H9 (cell line): ENCODE data around the gene TGFA. TPM values are rescaled to one million over a fixed set of nuclear protein-coding genes. Genes with fewer than 3 reads are reported as not detected.

Experiments
- DNase-seq: peaks from one replicate; pipeline ENCODE4 v3.0.0-alpha.2; 2017
- H2AFZ ChIP-seq: one replicate; pipeline ENCODE4 v1.6.1; 2013; ENCODE audit warnings: mild to moderate bottlenecking, low read length, control low read depth, moderate library complexity
- H2AK5ac ChIP-seq: 2 replicates; pipeline ENCODE4 v1.6.1; 2013; ENCODE audit warnings: low read length, control low read depth, mixed read lengths; ENCODE audit not compliant: insufficient read length
- H2BK120ac ChIP-seq: one replicate; pipeline ENCODE4 v1.6.1; 2013; ENCODE audit warnings: low read depth, mild to moderate bottlenecking, low read length, control low read depth, inconsistent platforms; ENCODE audit not compliant: poor library complexity, severe bottlenecking
- H2BK12ac ChIP-seq: 2 replicates; pipeline ENCODE4 v1.6.1; 2013; ENCODE audit warnings: low read length, control low read depth, mixed read lengths, low read depth; ENCODE audit not compliant: insufficient read length
- H2BK15ac ChIP-seq: 2 replicates; pipeline ENCODE4 v1.6.1; 2013; ENCODE audit warnings: low read depth, low read length, control low read depth
- H2BK20ac ChIP-seq: one replicate; pipeline ENCODE4 v1.6.1; 2013; ENCODE audit warnings: low read depth, mild to moderate bottlenecking, low read length, control low read depth, inconsistent platforms; ENCODE audit not compliant: poor library complexity, severe bottlenecking
- H2BK5ac ChIP-seq: 2 replicates; pipeline ENCODE4 v1.6.1; 2013; ENCODE audit warnings: low read length, control low read depth, mixed read lengths; ENCODE audit not compliant: insufficient read length
- H3K14ac ChIP-seq: 2 replicates; pipeline ENCODE4 v1.6.1; 2013; ENCODE audit warnings: low read length, control low read depth; ENCODE audit not compliant: insufficient read depth
- H3K18ac ChIP-seq: 2 replicates; pipeline ENCODE4 v1.6.1; 2013; ENCODE audit warnings: low read depth, mild to moderate bottlenecking, mixed read lengths, low read length, control low read depth; ENCODE audit not compliant: insufficient read length
- H3K23ac ChIP-seq: 2 replicates; pipeline ENCODE4 v1.6.1; 2013; ENCODE audit warnings: low read length, control low read depth, mixed read lengths, low read depth; ENCODE audit not compliant: insufficient read length
- H3K23me2 ChIP-seq: 2 replicates; pipeline ENCODE4 v1.6.1; 2013; ENCODE audit warnings: low read depth, mild to moderate bottlenecking, mixed read lengths, low read length, control low read depth; ENCODE audit not compliant: insufficient read length, poor library complexity, severe bottlenecking
- H3K27ac ChIP-seq: 2 replicates; pipeline ENCODE4 v1.5.1; 2013; ENCODE audit warnings: low read length, control low read depth, mixed read lengths, low read depth; ENCODE audit not compliant: insufficient read length
- H3K27me3 ChIP-seq: 2 replicates; pipeline ENCODE4 v1.6.1; 2013; ENCODE audit warnings: low read length, control low read depth, inconsistent platforms; ENCODE audit not compliant: insufficient read depth
- H3K4ac ChIP-seq: 2 replicates; pipeline ENCODE4 v1.6.1; 2013; ENCODE audit warnings: low read depth, mild to moderate bottlenecking, control low read depth, inconsistent platforms, low read length, moderate library complexity
- H3K4me1 ChIP-seq: 2 replicates; pipeline ENCODE4 v1.6.1; 2013; ENCODE audit warnings: low read length, control low read depth, inconsistent platforms; ENCODE audit not compliant: insufficient read depth
- H3K4me2 ChIP-seq: 2 replicates; pipeline ENCODE4 v1.6.1; 2013; ENCODE audit warnings: low read length, control low read depth, mixed read lengths; ENCODE audit not compliant: insufficient read length, insufficient read depth
- H3K56ac ChIP-seq: 2 replicates; pipeline ENCODE4 v1.6.1; 2013; ENCODE audit warnings: low read depth, mild to moderate bottlenecking, mixed read lengths, low read length, control low read depth; ENCODE audit not compliant: insufficient read length
- H3K79me1 ChIP-seq: 2 replicates; pipeline ENCODE4 v1.6.1; 2013; ENCODE audit warnings: low read depth, mild to moderate bottlenecking, moderate library complexity, low read length, control low read depth, inconsistent platforms; ENCODE audit not compliant: insufficient read depth, poor library complexity, severe bottlenecking
- H3K79me2 ChIP-seq: 2 replicates; pipeline ENCODE4 v1.6.1; 2013; ENCODE audit warnings: low read length, control low read depth, inconsistent platforms; ENCODE audit not compliant: insufficient read depth
- H3K9ac ChIP-seq: 2 replicates; pipeline ENCODE4 v1.6.1; 2013; ENCODE audit warnings: low read length, control low read depth, mixed read lengths; ENCODE audit not compliant: insufficient read length; ENCODE audit errors: extremely low read depth
- H3K9me3 ChIP-seq: one replicate; pipeline ENCODE4 v1.6.1; 2013; ENCODE audit warnings: low read depth, low read length, inconsistent platforms; ENCODE audit not compliant: control insufficient read depth
- H3T11ph ChIP-seq: one replicate; pipeline ENCODE4 v1.6.1; 2013; ENCODE audit warnings: mild to moderate bottlenecking, low read length, control low read depth, inconsistent platforms
- H4K20me1 ChIP-seq: one replicate; pipeline ENCODE4 v1.6.1; 2013; ENCODE audit not compliant: control insufficient read depth, insufficient read length, insufficient read depth
- H4K5ac ChIP-seq: 2 replicates; pipeline ENCODE4 v1.6.1; 2013; ENCODE audit warnings: low read depth, mild to moderate bottlenecking, mixed read lengths, low read length, control low read depth; ENCODE audit not compliant: insufficient read length
- H4K8ac ChIP-seq: replicated peaks from 2 replicates; pipeline ENCODE4 v1.6.1; 2013; ENCODE audit warnings: low read length, control low read depth, mixed read lengths, low read depth; ENCODE audit not compliant: insufficient read length
- H4K91ac ChIP-seq: 2 replicates; pipeline ENCODE4 v1.6.1; 2013; ENCODE audit warnings: low read depth, mild to moderate bottlenecking, moderate library complexity, mixed read lengths, low read length, control low read depth; ENCODE audit not compliant: insufficient read length
- H3K27ac Mint-ChIP-seq, 3 experiments: 2 replicates in 2 of 3; 3 replicates in 1 of 3; pipeline ENCODE4 v1.8.0; 2020 to 2021; ENCODE audit warnings: mixed read lengths in 3 of 3, mild to moderate bottlenecking in 1 of 3, moderate library complexity in 1 of 3
- H3K27me3 Mint-ChIP-seq: 2 replicates; pipeline ENCODE4 v1.8.0; 2021; ENCODE audit warnings: low read depth, mild to moderate bottlenecking, moderate library complexity, mixed read lengths
- H3K36me3 Mint-ChIP-seq, 3 experiments: 2 replicates in 2 of 3; 3 replicates in 1 of 3; pipeline ENCODE4 v1.8.0; 2020 to 2021; ENCODE audit warnings: low read depth in 3 of 3, mixed read lengths in 3 of 3; ENCODE audit not compliant: insufficient read depth in 1 of 3
- H3K4me1 Mint-ChIP-seq, 2 experiments: 2 replicates each; pipeline ENCODE4 v1.8.0; 2020; ENCODE audit warnings: mixed read lengths in 2 of 2
- H3K4me3 Mint-ChIP-seq, 2 experiments: 2 replicates in 1 of 2; 3 replicates in 1 of 2; pipeline ENCODE4 v1.8.0; 2020 to 2021; ENCODE audit warnings: mild to moderate bottlenecking in 2 of 2, mixed read lengths in 2 of 2, moderate library complexity in 1 of 2
- H3K9me3 Mint-ChIP-seq, 2 experiments: 2 replicates in 1 of 2; 3 replicates in 1 of 2; pipeline ENCODE4 v1.8.0; 2020; ENCODE audit warnings: mild to moderate bottlenecking in 2 of 2, mixed read lengths in 2 of 2, moderate library complexity in 1 of 2
- WGBS: extraction: QIAGEN DNeasy Blood & Tissue Kit; methylation state at CpG from one replicate; pipeline ENCODE4 v1.1.7; 2013; ENCODE audit warnings: missing lambda C conversion rate, low lambda C conversion rate, mixed read lengths; ENCODE audit not compliant: insufficient read length; ENCODE audit errors: extremely low coverage; 5-methylcytosine and 5-hydroxymethylcytosine counted together
- total RNA-seq: library from RNA; stranded (reverse); gene quantifications from 2 replicates; pipeline ENCODE4 v1.2.1, GENCODE V29; 2021
- TF ChIP-seq, protein P1 (sequence below): fragments of 200-600 bp; sonication (generic); conservative IDR thresholded peaks from 3 replicates; pipeline ENCODE4 v1.8.0; 2021; ENCODE audit warnings: antibody characterized with exemption, mild to moderate bottlenecking

Gene TGFA
- total RNA-seq, 1 experiment from 2014 or later = 3.3 TPM

GRCh38 chr2:70569559-70569958 is 15.9 kb upstream of the TGFA start:
- Histone ChIP-seq H2BK5ac (no peak overlapping the region), H2AK5ac (no peak overlapping the region), H3K9me3 (no peaks in the 10 kb centered on the region), H2AFZ (no peak overlapping the region), H3K4ac (no peak overlapping the region), H4K8ac (no peak overlapping the region), H3K23me2 (no peaks in the 10 kb centered on the region), H3K9ac (no peak overlapping the region), H3K79me1 (no peaks in the 10 kb centered on the region), H3K79me2 (no peaks in the 10 kb centered on the region), H3K4me2 (no peak overlapping the region), H4K5ac (peak overlapping the region; percentile 66), H2BK12ac (no peak overlapping the region), H3K23ac (no peak overlapping the region), H3K56ac (no peak overlapping the region), H2BK120ac (no peak overlapping the region), H3K27ac (no peak overlapping the region), H3T11ph (no peak overlapping the region), H4K20me1 (no peaks in the 10 kb centered on the region), H4K91ac (no peak overlapping the region), H3K18ac (no peak overlapping the region), H3K14ac (no peak overlapping the region), H3K27me3 (no peaks in the 10 kb centered on the region), H2BK20ac (no peak overlapping the region), H2BK15ac (no peak overlapping the region), H3K4me1 (no peaks in the 10 kb centered on the region)
- Mint-ChIP-seq H3K27me3 (peaks cover 9% of the 10 kb centered on the region), H3K9me3 (no peaks in the 10 kb centered on the region), H3K4me1 (peaks cover 4 to 10% of the 10 kb centered on the region in 2 experiments), H3K4me3 (no peak overlapping the region), H3K36me3 (no peaks in the 10 kb centered on the region), H3K27ac (peak overlapping the region in 1 of 3 experiments; percentile 21; a peak in 1 of 7 replicates)
- no CpG with 5 or more reads among the region's 6 CpGs for WGBS
- TF ChIP-seq, protein P1, sequence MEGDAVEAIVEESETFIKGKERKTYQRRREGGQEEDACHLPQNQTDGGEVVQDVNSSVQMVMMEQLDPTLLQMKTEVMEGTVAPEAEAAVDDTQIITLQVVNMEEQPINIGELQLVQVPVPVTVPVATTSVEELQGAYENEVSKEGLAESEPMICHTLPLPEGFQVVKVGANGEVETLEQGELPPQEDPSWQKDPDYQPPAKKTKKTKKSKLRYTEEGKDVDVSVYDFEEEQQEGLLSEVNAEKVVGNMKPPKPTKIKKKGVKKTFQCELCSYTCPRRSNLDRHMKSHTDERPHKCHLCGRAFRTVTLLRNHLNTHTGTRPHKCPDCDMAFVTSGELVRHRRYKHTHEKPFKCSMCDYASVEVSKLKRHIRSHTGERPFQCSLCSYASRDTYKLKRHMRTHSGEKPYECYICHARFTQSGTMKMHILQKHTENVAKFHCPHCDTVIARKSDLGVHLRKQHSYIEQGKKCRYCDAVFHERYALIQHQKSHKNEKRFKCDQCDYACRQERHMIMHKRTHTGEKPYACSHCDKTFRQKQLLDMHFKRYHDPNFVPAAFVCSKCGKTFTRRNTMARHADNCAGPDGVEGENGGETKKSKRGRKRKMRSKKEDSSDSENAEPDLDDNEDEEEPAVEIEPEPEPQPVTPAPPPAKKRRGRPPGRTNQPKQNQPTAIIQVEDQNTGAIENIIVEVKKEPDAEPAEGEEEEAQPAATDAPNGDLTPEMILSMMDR = no peak
- DNase-seq = no peak
